Activated CD8-positive, alpha-beta memory T cell treated with anti-CD3 and anti-CD28 coated beads for 48 hours (primary cell): ENCODE results near the gene BIN1.
"Not testable (repeated sequence)": the region's sequence is repeated elsewhere in the genome, so short reads cannot be mapped to it uniquely, and the experiment has no call there.

Source experiments
- DNase-seq, 3 experiments: peaks; one replicate each; pipeline ENCODE4 v3.0.0-alpha.2; 2020; ENCODE audit warnings: low read depth in 2 of 3, low spot score in 2 of 3

The BIN1 gene

DNA sequence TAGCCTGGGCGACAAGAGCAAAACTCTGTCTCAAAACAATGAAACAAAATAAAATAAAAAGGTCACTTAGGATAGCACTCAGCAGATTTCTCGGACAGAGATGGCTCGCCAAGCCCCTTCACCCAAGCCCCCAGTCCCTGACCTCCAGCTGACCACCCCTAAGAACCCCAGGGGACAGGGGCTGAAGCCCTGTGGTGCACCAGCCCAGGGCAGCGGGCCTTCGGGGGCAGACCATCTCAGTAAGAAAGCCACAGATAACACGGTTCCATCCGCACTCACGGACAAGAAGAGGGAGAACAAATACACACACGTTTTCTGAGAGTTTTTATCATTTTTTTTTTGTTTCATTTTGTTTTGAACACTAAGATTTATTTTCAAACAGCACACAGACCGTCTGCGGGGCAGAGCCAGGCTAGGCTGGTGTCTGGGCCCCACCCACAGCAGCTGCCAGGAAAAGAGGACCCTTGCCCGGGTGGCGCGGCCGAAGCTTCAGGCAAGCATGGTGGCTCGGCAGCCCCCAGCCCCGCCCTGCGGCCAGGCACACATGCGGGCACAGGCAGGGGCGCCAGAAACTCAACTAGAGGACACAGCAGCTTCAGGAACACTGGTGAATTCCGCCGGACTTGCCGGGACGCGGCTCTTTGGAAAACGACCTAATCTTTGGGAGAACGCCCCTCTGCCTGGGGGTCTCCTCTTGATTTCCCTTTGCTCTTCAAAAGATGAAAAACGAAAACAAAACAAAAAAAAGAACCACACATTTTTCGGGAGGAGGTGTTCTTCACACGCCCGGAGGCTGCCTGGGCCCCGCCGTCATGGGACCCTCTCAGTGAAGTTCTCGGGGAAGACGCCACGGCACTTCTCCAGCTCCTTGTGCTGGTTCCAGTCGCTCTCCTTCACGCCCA lies 59.0 kb downstream of the BIN1 start:
- no peak for DNase-seq

DNA sequence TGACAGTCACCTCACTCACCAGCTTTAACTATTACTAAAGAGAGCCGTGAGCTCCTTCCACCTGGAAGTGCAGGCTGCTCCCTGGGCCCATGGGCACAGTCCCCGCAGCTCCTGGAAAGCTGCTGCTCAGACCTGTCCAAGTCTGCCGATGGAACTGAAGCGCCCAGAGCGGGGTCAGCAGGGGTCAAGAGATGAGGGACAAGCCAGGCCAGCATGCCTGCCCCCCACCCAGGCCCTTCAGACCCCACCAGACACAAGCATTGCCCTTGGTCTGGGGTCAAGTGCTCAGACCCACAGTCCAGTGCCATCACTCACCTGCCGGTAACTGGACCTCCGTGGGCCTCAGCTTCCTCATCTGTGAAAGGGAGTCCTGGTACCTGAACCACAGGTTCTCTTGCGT lies 59.9 kb downstream of the BIN1 start:
- DNase-seq = no peak

DNA sequence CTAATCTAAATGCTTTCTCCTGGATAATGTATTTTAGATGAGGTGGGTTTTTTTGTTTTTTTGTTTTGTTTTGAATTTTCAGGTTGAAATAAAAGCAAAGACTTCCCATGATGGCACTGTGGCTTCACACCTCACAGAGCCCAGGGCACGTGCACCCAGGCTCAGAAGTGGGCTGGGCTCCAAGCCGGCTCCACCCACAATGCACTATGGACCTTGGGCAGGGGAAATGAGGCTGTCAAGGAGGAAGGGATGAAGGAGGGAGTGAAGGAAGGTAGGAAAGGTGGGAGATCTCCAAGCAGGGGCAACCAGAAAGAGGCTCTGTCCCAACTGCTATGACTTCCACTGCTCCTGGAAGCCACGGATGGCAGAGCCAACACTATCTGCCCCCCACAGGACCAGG lies 60.4 kb downstream of the BIN1 start:
- DNase-seq = no peak

DNA sequence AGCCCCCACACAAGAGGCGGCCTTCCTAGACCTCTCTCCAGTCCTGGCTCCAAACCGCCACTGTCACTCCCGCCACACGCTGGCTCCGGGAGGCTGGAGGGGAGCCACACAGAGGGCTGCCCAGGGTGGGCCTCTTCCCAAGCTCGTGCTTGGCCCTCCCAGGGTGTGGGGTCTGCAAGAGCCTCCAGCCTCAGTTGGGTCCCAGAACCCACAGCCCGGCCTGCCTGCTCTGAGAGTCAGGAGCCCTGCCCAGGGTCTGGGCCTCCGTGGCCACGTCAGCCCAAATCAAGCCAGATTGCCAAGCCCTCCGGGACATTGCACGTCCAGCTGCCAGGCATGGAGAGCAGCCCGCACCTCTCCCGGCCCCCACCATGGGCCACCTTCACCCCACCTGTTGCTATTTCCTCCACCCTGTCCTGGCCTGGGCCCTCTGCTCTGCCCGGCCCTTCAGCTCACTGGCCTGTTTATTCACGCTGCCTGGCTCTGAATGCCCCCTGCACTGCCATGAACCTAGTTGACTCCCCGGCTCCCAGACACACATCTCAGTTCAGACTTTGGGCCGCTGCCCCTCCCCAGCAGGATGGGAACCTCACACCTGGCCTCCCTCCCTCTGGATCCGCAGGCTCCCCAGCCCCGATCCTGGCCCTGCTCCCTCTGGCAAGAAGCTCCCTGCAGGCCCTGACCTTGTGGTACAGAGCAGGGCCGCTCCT lies 61.0 kb downstream of the BIN1 start:
- no peak for DNase-seq

DNA sequence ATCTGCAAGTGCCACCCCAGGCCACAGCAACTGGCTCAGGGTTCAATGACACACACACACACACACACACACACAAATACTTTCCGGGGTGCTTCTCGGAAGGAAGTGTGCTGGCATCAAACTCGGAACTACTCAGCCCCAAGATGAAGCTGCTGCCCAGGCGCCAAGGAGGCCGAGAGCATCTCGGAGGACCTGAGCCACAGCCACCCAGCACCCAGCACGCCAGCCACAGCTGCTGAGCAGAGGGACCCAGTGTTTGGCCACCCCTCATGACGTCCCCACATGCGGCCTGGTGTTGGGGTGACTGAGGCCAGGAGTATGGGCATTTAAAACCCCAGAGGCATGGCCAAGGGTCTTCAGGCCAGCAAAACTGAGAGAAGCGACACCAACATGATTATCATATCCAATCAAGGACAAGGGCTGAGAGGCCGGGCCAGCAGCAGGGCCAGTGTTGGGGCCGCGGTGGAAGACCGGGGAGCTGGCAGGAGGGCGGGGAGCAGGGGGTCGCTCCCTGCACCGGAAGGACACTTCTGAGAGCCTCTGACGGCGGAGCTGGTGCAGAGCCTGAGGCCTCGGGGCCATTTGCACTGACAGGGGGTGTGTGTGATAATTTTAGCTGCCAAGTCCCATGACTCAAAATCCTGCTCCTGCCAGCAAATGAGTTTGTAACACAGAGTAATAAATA lies 61.8 kb downstream of the BIN1 start:
- no peak for DNase-seq

DNA sequence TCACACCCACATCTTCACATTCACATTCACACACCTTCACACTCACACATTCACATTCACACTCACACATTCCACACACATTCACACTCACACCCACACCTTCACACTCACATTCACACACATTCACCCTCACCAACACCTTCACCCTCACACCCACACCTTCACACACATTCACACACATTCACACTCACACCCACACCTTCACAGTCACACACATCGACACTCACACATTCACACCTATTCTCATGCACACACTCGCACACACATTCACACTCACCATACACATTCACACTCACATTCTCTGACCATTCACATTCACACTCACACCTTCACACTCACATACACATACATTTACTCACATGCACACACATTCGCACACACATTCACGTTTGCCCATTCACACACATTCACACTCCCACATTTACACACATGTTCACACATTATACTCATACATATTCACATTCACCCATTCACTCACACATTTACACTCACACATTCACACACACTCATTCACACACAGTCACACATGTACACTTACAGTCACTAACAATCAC lies 62.7 kb downstream of the BIN1 start:
- DNase-seq = no peak

DNA sequence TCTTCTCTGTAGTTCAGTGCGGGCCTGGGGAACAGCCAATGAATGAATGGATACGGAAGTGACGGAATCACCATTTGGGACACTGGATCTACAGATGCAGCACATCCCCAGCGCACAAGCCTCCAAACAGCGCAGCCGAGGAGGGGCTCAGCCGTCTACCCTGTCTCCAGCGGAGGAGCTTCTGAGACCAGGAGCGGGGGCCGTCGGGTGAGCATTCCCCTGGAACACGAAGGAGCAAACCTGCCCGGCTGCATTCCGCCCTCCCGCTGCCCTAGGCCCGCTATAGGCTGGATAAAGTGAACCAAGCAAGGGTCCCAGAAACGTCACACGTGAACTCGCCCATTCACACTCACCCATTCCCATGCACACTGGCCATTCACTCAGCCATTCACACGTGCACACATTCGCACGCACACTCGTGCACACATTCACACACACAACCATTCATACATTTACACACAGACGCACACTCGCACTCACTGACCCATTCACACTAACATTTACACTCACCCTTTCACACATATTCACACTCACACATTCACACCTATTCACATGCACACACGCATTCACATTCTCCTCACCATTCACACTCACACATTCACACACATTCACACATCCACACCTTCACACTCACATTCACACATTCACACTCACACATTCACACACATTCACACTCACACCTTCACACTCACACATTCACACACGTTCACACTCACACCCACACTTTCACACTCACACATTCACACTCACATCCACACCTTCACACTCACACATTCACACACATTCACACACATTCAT lies 63.4 kb downstream of the BIN1 start:
- no peak for DNase-seq

GRCh38 chr2:127041259-127041970 lies 65.5 kb downstream of the BIN1 start:
- DNase-seq = no peak

DNA sequence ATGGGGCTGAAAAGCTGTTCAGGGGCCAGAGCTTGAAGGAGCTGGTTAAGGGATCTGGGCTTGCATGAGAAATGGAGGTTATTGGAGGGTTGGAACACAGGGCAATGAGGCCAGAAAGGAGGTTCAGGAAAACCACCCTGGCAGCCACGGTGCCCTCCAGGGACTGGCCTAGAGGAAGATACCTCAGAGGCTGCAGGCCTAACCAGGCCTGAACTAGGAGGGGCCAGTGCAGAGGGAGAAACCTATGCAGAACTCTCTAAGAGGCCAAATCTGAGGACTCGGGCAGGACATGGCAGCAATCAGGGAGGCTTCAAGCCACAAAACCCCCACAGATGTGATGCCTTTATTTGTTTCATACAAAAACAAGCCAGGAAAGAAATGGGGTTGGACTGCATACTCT lies 66.8 kb downstream of the BIN1 start:
- DNase-seq = no peak

- DNase-seq = no peak
These were observed 67.4 kb downstream of the BIN1 start for GRCh38 chr2:127039387-127040031.

DNA sequence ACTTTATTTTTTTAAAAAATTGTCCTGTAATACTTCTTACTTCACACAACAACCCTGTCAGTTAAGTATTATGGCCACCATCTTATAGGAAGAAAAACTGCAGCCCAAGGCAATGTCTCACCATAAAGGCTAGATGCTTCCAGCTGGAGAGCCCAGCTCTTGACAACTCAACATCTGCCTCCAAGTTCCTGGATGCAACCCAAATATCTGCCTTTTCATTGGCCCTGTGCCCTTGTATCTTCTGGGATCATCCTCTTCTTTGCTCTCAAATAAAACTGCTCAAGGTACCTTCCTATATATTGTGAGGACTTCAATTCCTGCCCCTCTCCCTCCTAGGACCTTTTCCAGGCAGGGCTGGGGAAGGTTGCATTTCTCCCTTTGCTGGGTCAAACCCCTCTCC lies 69.5 kb downstream of the BIN1 start:
- no peak for DNase-seq

GRCh38 chr2:127034883-127035611 lies 71.9 kb downstream of the BIN1 start:
- no peak for DNase-seq

DNA sequence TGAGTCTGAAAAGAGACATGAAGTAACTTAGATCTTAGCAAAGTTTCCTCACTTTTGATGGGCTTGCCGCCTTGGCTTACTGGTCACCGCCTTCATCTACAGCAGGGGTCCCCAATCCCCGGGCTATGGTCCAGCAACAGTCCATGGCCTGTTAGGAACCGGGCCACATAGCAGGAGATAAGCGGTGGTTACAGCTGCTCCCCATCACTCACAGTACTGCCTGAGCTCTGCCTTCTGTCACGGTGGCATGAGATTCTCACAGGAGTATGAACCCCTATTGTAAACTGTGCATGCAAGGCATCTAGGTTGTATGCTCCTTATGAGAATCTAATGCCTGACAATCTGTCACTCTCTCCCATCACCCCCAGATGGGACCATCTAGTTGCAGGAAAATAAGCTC lies 72.9 kb downstream of the BIN1 start:
- DNase-seq = no peak

- DNase-seq = no peak
These were observed 74.3 kb downstream of the BIN1 start for GRCh38 chr2:127032621-127033020.

DNA sequence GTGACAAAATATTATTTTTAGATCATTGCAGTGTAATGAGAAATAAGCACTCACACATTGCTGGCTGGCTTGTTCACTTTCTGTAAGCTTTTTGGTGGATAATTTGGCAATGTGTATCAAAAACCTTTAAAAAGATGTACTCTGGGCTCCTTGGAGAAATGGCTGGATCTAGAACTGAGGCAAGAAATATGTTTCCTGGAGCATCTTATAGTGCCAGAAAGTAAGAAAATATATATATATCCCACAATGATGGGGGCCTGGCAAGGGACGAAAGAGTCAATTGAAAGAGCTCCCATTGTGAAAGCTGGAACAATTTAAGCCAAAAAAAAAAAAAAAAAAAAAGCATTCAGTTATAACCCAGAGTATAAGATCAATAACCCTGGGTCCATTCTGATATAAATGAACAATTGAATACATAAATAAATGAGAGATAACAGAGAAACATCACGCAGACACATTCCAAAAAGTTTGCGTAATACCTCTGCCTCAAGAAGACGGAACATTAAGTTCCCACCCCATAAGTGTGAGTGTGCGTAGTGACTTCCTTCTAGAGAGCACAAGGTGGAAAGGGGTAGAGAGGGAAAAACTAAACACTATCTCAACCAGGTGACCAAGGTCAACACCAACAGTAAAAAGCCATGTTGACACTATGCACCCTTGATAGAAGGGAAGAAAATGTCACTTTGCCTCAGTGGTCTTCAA lies 77.5 kb downstream of the BIN1 start:
- DNase-seq = no peak

DNA sequence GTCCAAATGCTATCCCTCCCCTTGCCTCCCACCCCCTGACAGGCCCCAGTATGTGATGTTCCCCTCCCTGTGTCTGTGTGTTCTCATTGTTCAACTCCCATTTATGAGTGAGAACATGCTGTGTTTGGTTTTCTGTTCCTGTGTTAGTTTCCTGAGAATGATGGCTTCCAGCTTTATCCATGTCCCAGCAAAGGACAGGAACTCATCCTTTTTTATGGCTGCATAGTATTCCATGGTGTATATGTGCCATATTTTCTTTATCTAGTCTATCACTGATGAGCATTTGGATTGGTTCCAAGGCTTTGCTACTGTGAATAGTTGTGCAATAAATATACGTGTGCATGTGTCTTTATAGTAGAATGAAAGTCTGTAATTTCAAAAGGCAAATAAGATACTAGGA lies 78.2 kb downstream of the BIN1 start:
- not testable (repeated sequence) for DNase-seq

GRCh38 chr2:127027715-127028114 lies 79.2 kb downstream of the BIN1 start:
- DNase-seq = no peak
